IMR-90 (cell line): ENCODE data around the gene INA. TPM values are rescaled to one million over a fixed set of nuclear protein-coding genes. Genes with fewer than 3 reads are reported as not detected.

Source experiments
- ATAC-seq: fragments of 200-7000 bp; cut with Tn5 transposase; 2 replicates; pipeline ENCODE4 v1.9.1; 2020; ENCODE audit warnings: low read depth, mild to moderate bottlenecking, moderate library complexity
- BruUV-seq: library from RNA; stranded (reverse); fragments of 400-500 nt; replicated peaks from 2 replicates; lab custom pipeline; 2021; lab: Mats Ljungman, UMichigan
- CTCF ChIA-PET: fragments of 300-600 bp; formaldehyde crosslinking; extraction: SDS; loops from one replicate; lab custom pipeline; 2021; ENCODE audit warnings: antibody characterized with exemption; lab: Yijun Ruan, JAX
- POLR2A ChIA-PET: fragments of 300-600 bp; sonication (Branson Sonifier 250); formaldehyde crosslinking; loops from one replicate; lab custom pipeline; 2022; ENCODE audit warnings: antibody characterized with exemption; ENCODE audit not compliant: unreplicated experiment; lab: Charles Lee
- DNase-seq: peaks from one replicate; pipeline ENCODE4 v3.0.0; 2013
- H2AFZ ChIP-seq: replicated peaks from 2 replicates; pipeline ENCODE3; 2013; ENCODE audit warnings: low read length, mild to moderate bottlenecking; ENCODE audit not compliant: poor library complexity
- H2AK5ac ChIP-seq: 2 replicates; pipeline ENCODE4 v1.6.1; 2013; ENCODE audit warnings: low read depth, low read length, inconsistent platforms
- H2AK9ac ChIP-seq: replicated peaks from 2 replicates; pipeline ENCODE3; 2013; ENCODE audit warnings: mild to moderate bottlenecking, low read depth, low read length, moderate library complexity; ENCODE audit not compliant: poor library complexity
- H2BK120ac ChIP-seq: 2 replicates; pipeline ENCODE4 v1.6.1; 2013; ENCODE audit warnings: low read depth, low read length, inconsistent platforms
- H2BK15ac ChIP-seq: 3 replicates; pipeline ENCODE4 v1.6.1; 2013; ENCODE audit warnings: low read depth, low read length, inconsistent platforms
- H2BK20ac ChIP-seq: 2 replicates; pipeline ENCODE4 v1.6.1; 2013; ENCODE audit warnings: low read depth, mild to moderate bottlenecking, inconsistent platforms, low read length, moderate library complexity
- H2BK5ac ChIP-seq: 2 replicates; pipeline ENCODE4 v1.6.1; 2013; ENCODE audit warnings: mild to moderate bottlenecking, low read depth, low read length, inconsistent platforms; ENCODE audit not compliant: poor library complexity, severe bottlenecking
- H3K14ac ChIP-seq: replicated peaks from 2 replicates; pipeline ENCODE4 v1.6.1; 2013; ENCODE audit warnings: low read depth, low read length, inconsistent platforms
- H3K18ac ChIP-seq: 2 replicates; pipeline ENCODE4 v1.6.1; 2013; ENCODE audit warnings: low read depth, low read length, control low read depth
- H3K23ac ChIP-seq: 2 replicates; pipeline ENCODE4 v1.6.1; 2013; ENCODE audit warnings: low read depth, low read length, inconsistent platforms
- H3K27ac ChIP-seq: 2 replicates; pipeline ENCODE4 v1.5.1; 2013; ENCODE audit warnings: mild to moderate bottlenecking, control low read depth, low read length; ENCODE audit not compliant: insufficient read depth
- H3K27me3 ChIP-seq: 2 replicates; pipeline ENCODE4 v1.6.1; 2013; ENCODE audit warnings: low read length; ENCODE audit not compliant: control insufficient read depth, insufficient read depth
- H3K36me3 ChIP-seq: 2 replicates; pipeline ENCODE4 v1.6.1; 2013; ENCODE audit warnings: low read length, mixed read lengths; ENCODE audit not compliant: control insufficient read depth, insufficient read depth
- H3K4ac ChIP-seq: 2 replicates; pipeline ENCODE4 v1.6.1; 2013; ENCODE audit warnings: low read depth, low read length, inconsistent platforms
- H3K4me1 ChIP-seq: 2 replicates; pipeline ENCODE4 v1.6.1; 2013; ENCODE audit warnings: low read length, mixed read lengths; ENCODE audit not compliant: control insufficient read depth, insufficient read depth
- H3K4me2 ChIP-seq: 2 replicates; pipeline ENCODE4 v1.6.1; 2013; ENCODE audit warnings: low read depth, mild to moderate bottlenecking, control low read depth, low read length, moderate library complexity
- H3K4me3 ChIP-seq: 2 replicates; pipeline ENCODE4 v1.5.1; 2013; ENCODE audit warnings: low read depth, mild to moderate bottlenecking, control low read depth, low read length, moderate library complexity; ENCODE audit not compliant: insufficient read depth
- H3K56ac ChIP-seq: 2 replicates; pipeline ENCODE4 v1.6.1; 2013; ENCODE audit warnings: low read length, inconsistent platforms; ENCODE audit not compliant: insufficient read depth; ENCODE audit errors: extremely low read depth
- H3K79me1 ChIP-seq, 2 experiments: 2 replicates each; pipeline ENCODE4 v1.6.1; 2013; ENCODE audit warnings: low read length in 2 of 2, inconsistent platforms in 1 of 2, low read depth in 1 of 2
- H3K9ac ChIP-seq: 2 replicates; pipeline ENCODE4 v1.6.1; 2013; ENCODE audit warnings: low read depth, low read length, control low read depth
- H3K9me1 ChIP-seq: 2 replicates; pipeline ENCODE4 v1.6.1; 2013; ENCODE audit warnings: low read length, inconsistent platforms; ENCODE audit not compliant: insufficient read depth
- H3K9me3 ChIP-seq: 2 replicates; pipeline ENCODE4 v1.6.1; 2013; ENCODE audit warnings: low read length; ENCODE audit not compliant: control insufficient read depth, insufficient read depth
- H4K20me1 ChIP-seq: 2 replicates; pipeline ENCODE4 v1.6.1; 2013; ENCODE audit warnings: low read length, inconsistent platforms; ENCODE audit not compliant: insufficient read depth
- H4K5ac ChIP-seq: 2 replicates; pipeline ENCODE4 v1.6.1; 2013; ENCODE audit warnings: mild to moderate bottlenecking, low read depth, low read length, control low read depth
- H4K8ac ChIP-seq, 2 experiments: 2 replicates each; pipeline ENCODE4 v1.6.1; 2013; ENCODE audit warnings: low read depth in 2 of 2, low read length in 2 of 2, control low read depth in 1 of 2, inconsistent platforms in 1 of 2
- H4K91ac ChIP-seq: 2 replicates; pipeline ENCODE4 v1.6.1; 2013; ENCODE audit warnings: low read depth, low read length, inconsistent platforms; ENCODE audit not compliant: insufficient read depth
- BHLHE40 ChIP-seq: fragments of 150-350 bp; IDR thresholded peaks from 2 replicates; pipeline ENCODE4 v1.6.1; 2016; ENCODE audit warnings: mild to moderate bottlenecking, low read depth, low read length
- CEBPB ChIP-seq: IDR thresholded peaks from 2 replicates; pipeline ENCODE4 v1.6.1; 2012; ENCODE audit warnings: low read depth, low read length, improper control_type of control experiment
- CHD1 ChIP-seq: IDR thresholded peaks from 2 replicates; pipeline ENCODE4 v1.6.1; 2012; ENCODE audit warnings: low read depth, low read length, improper control_type of control experiment
- FOS ChIP-seq: fragments of 150-350 bp; IDR thresholded peaks from 2 replicates; pipeline ENCODE4 v1.6.1; 2016; ENCODE audit warnings: low read depth, low read length
- MAFK ChIP-seq: IDR thresholded peaks from 2 replicates; pipeline ENCODE4 v1.6.1; 2012; ENCODE audit warnings: low read depth, low read length, improper control_type of control experiment
- MAZ ChIP-seq: IDR thresholded peaks from 2 replicates; pipeline ENCODE4 v1.6.1; 2012; ENCODE audit warnings: low read depth, mild to moderate bottlenecking, low read length, improper control_type of control experiment, moderate library complexity, borderline replicate concordance
- MXI1 ChIP-seq: IDR thresholded peaks from 2 replicates; pipeline ENCODE4 v1.6.1; 2012; ENCODE audit warnings: low read depth, mild to moderate bottlenecking, low read length, moderate library complexity, borderline replicate concordance
- NFE2L2 ChIP-seq: fragments of 150-350 bp; IDR thresholded peaks from 2 replicates; pipeline ENCODE4 v1.6.1; 2016; ENCODE audit warnings: low read depth, mild to moderate bottlenecking, low read length
- POLR2A ChIP-seq: IDR thresholded peaks from 2 replicates; pipeline ENCODE4 v1.6.1; 2012; ENCODE audit warnings: mild to moderate bottlenecking, low read depth, low read length
- RAD21 ChIP-seq: IDR thresholded peaks from 2 replicates; pipeline ENCODE4 v1.6.1; 2012; ENCODE audit warnings: low read length, improper control_type of control experiment
- RCOR1 ChIP-seq: IDR thresholded peaks from 2 replicates; pipeline ENCODE4 v1.6.1; 2012; ENCODE audit warnings: mild to moderate bottlenecking, low read length, improper control_type of control experiment; ENCODE audit not compliant: insufficient replicate concordance
- RFX5 ChIP-seq: IDR thresholded peaks from 2 replicates; pipeline ENCODE4 v1.8.0; 2012; ENCODE audit warnings: low read depth, mild to moderate bottlenecking, low read length, moderate library complexity
- SMC3 ChIP-seq: fragments of 150-350 bp; IDR thresholded peaks from 2 replicates; pipeline ENCODE4 v1.6.1; 2016; ENCODE audit warnings: low read depth, mild to moderate bottlenecking, antibody characterized with exemption, low read length, moderate library complexity
- WGBS, 2 experiments: methylation state at CpG; one replicate each; pipeline versions ENCODE4 v1.1.5 to v1.1.7; 2013; ENCODE audit warnings: missing lambda C conversion rate in 2 of 2; ENCODE audit not compliant: insufficient read length in 1 of 2; ENCODE audit errors: extremely low coverage in 2 of 2; 5-methylcytosine and 5-hydroxymethylcytosine counted together
- dilution Hi-C: fragments of 300-500 bp; cut with HindIII; formaldehyde crosslinking; loops from one replicate; pipeline ENCODE4 v1.14.3; 2018; ENCODE audit warnings: low sequenced_read_pairs; ENCODE audit not compliant: unreplicated experiment
- in situ Hi-C: fragments of 300-500 bp; cut with MboI; formaldehyde crosslinking; loops from 3 replicates; pipeline ENCODE4 v1.14.3; 2019; ENCODE audit warnings: low sequenced_read_pairs, inconsistent platforms, mixed read lengths
- intact Hi-C: fragments of 100-400 bp; cut with micrococcal nuclease; formaldehyde crosslinking; loops from 2 replicates; pipeline ENCODE4 v1.10.0; 2022
- polyA plus RNA-seq, 3 experiments: library from polyadenylated mRNA; depleted of rRNA; stranded (reverse); fragments of >200 nt; gene quantifications; 2 replicates each; pipeline ENCODE4 v1.2.3, GENCODE V29; 2012; ENCODE audit warnings: low replicate concordance in 1 of 3
- total RNA-seq: library from RNA; depleted of rRNA; stranded (reverse); fragments of >200 nt; gene quantifications from 2 replicates; pipeline ENCODE4 v1.2.3, GENCODE V29; 2012
- TF ChIP-seq, protein P1 (sequence below): conservative IDR thresholded peaks from 2 replicates; pipeline ENCODE4 v1.5.1; 2012; ENCODE audit warnings: mild to moderate bottlenecking, low read depth, low read length, improper control_type of control experiment
- TF ChIP-seq, protein P2 (sequence below): fragments of 150-350 bp; IDR thresholded peaks from 2 replicates; pipeline ENCODE4 v1.6.1; 2017; ENCODE audit warnings: mild to moderate bottlenecking, antibody characterized with exemption, low read length, low read depth
- TF ChIP-seq, protein P3 (sequence below): fragments of 150-350 bp; IDR thresholded peaks from 2 replicates; pipeline ENCODE4 v1.6.1; 2016; ENCODE audit warnings: low read depth, mild to moderate bottlenecking, low read length, moderate library complexity, borderline replicate concordance

Gene INA
- total and polyA plus RNA-seq, 2 of the 4 experiments (the other 2 are of a cell fraction): 4.5 to 7.5 TPM

DNA sequence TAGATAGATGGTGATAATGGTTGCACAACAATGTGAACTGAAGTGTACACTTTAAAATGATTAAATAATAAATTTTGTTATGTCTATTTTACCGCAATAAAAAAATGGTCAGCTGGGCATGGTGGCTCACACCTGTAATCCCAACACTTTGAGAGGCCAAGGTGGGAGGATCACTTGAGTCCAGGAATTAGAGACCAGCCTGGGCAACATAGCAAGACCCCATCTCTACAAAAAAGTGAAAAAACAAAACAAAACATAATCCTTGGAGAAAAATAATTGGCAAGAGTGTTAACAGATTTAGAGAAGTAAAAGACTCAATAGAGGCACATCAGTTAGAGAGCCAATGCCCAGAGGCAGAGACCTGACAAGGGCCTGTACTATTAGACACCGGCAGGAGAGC lies 41.2 kb upstream of the INA start:
- H3K23ac ChIP-seq: no peak overlapping the region
- H3K14ac ChIP-seq: no peak overlapping the region
- no peak overlapping the region for H2AFZ ChIP-seq
- no peaks in the 10 kb centered on the region for H3K27me3 ChIP-seq
- dilution Hi-C loops: no loop called here
- DNase-seq (no peak), ATAC-seq (no peak)
- no CpG with 5 or more reads among the region's 2 CpGs for WGBS, 2 experiments
- H3K4me2 ChIP-seq: no peak overlapping the region
- H4K20me1 ChIP-seq: no peaks in the 10 kb centered on the region
- no peak overlapping the region for H3K56ac ChIP-seq
- no peak overlapping the region for H3K4ac ChIP-seq
- ChIA-PET POLR2A (no interaction called here), CTCF (interaction anchor here (0.6 kb wide), 1 partner anchor 113 kb away, joined by 4 read pairs; no protein-coding TSS in a partner anchor)
- intact Hi-C loops: no loop called here
- no peak overlapping the region for H2AK9ac ChIP-seq
- no peaks in the 10 kb centered on the region for H3K9me3 ChIP-seq
- H4K5ac ChIP-seq: no peak overlapping the region
- no peak overlapping the region for H2BK5ac ChIP-seq
- H3K4me3 ChIP-seq: no peak overlapping the region
- H2BK20ac ChIP-seq: peak overlapping the region; percentile 78
- no peak overlapping the region for H2BK15ac ChIP-seq
- no peak overlapping the region for H2BK120ac ChIP-seq
- peaks cover 0 to 14% of the 10 kb centered on the region in 2 experiments; a peak in 1 of 4 replicates for H3K79me1 ChIP-seq
- H3K36me3 ChIP-seq: no peaks in the 10 kb centered on the region
- H2AK5ac ChIP-seq: no peak overlapping the region
- in situ Hi-C loops: no loop called here
- TF ChIP-seq, protein P1, sequence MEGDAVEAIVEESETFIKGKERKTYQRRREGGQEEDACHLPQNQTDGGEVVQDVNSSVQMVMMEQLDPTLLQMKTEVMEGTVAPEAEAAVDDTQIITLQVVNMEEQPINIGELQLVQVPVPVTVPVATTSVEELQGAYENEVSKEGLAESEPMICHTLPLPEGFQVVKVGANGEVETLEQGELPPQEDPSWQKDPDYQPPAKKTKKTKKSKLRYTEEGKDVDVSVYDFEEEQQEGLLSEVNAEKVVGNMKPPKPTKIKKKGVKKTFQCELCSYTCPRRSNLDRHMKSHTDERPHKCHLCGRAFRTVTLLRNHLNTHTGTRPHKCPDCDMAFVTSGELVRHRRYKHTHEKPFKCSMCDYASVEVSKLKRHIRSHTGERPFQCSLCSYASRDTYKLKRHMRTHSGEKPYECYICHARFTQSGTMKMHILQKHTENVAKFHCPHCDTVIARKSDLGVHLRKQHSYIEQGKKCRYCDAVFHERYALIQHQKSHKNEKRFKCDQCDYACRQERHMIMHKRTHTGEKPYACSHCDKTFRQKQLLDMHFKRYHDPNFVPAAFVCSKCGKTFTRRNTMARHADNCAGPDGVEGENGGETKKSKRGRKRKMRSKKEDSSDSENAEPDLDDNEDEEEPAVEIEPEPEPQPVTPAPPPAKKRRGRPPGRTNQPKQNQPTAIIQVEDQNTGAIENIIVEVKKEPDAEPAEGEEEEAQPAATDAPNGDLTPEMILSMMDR: no peak
- TF ChIP-seq, protein P2, sequence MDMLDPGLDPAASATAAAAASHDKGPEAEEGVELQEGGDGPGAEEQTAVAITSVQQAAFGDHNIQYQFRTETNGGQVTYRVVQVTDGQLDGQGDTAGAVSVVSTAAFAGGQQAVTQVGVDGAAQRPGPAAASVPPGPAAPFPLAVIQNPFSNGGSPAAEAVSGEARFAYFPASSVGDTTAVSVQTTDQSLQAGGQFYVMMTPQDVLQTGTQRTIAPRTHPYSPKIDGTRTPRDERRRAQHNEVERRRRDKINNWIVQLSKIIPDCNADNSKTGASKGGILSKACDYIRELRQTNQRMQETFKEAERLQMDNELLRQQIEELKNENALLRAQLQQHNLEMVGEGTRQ: no peak
- no peak for TF ChIP-seq CEBPB
- TF ChIP-seq BHLHE40: no peak
- no peak for TF ChIP-seq SMC3
- no peak for TF ChIP-seq RFX5
- no peak for TF ChIP-seq MAZ
- no peak for TF ChIP-seq CHD1
- no peak for TF ChIP-seq POLR2A
- TF ChIP-seq RAD21: no peak
- TF ChIP-seq NFE2L2: no peak
- TF ChIP-seq MXI1: no peak
- TF ChIP-seq FOS: no peak
- TF ChIP-seq RCOR1: no peak
- TF ChIP-seq MAFK: no peak
- TF ChIP-seq, protein P3, sequence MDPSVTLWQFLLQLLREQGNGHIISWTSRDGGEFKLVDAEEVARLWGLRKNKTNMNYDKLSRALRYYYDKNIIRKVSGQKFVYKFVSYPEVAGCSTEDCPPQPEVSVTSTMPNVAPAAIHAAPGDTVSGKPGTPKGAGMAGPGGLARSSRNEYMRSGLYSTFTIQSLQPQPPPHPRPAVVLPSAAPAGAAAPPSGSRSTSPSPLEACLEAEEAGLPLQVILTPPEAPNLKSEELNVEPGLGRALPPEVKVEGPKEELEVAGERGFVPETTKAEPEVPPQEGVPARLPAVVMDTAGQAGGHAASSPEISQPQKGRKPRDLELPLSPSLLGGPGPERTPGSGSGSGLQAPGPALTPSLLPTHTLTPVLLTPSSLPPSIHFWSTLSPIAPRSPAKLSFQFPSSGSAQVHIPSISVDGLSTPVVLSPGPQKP: no peak
- peaks cover 9% of the 10 kb centered on the region; the same call in 1 of the 2 replicates for H3K9me1 ChIP-seq
- H3K18ac ChIP-seq: no peak overlapping the region
- peaks cover 17% of the 10 kb centered on the region for H3K4me1 ChIP-seq
- no peak overlapping the region for H3K9ac ChIP-seq
- 0 out of 2 replicates have a peak overlapping the region, but pooled peaks have one; percentile 15 for H4K91ac ChIP-seq
- H3K27ac ChIP-seq: no peak overlapping the region
- no peak overlapping the region for H4K8ac ChIP-seq
- no TSS peak for BruUV-seq
